HepG2 (cell line): ENCODE measurements around the gene NME8. TPM values are rescaled to one million over a fixed set of nuclear protein-coding genes. Genes with fewer than 3 reads are reported as not detected.

Experiments
- AHDC1 ChIP-seq: sonication (generic); formaldehyde crosslinking; IDR thresholded peaks from 2 replicates; pipeline ENCODE4 v1.5.1; 2020; ENCODE audit warnings: mild to moderate bottlenecking, missing genetic modification reagents, borderline replicate concordance
- DR1 ChIP-seq: sonication (generic); formaldehyde crosslinking; IDR thresholded peaks from 2 replicates; pipeline ENCODE4 v1.8.0; 2021; ENCODE audit warnings: mild to moderate bottlenecking, missing genetic modification reagents, inconsistent platforms
- FLYWCH1 ChIP-seq: sonication (generic); formaldehyde crosslinking; IDR thresholded peaks from 2 replicates; pipeline ENCODE4 v1.8.1; 2023; ENCODE audit warnings: mild to moderate bottlenecking, missing genetic modification reagents
- IKZF4 ChIP-seq: sonication (generic); formaldehyde crosslinking; IDR thresholded peaks from 2 replicates; pipeline ENCODE4 v1.5.1; 2020; ENCODE audit warnings: borderline replicate concordance, mild to moderate bottlenecking, low read depth, missing genetic modification reagents; ENCODE audit errors: not compliant biosample characterization
- KDM5B ChIP-seq: sonication (generic); formaldehyde crosslinking; IDR thresholded peaks from 2 replicates; pipeline ENCODE4 v1.4.0; 2020; ENCODE audit warnings: missing genetic modification reagents, mild to moderate bottlenecking, borderline replicate concordance
- MAZ ChIP-seq, 2 experiments: sonication (generic) in 1 of 2; formaldehyde crosslinking in 1 of 2; IDR thresholded peaks; 2 replicates each; pipeline versions ENCODE4 v1.5.0 to v1.6.1; 2012 to 2020; ENCODE audit warnings: low read depth in 2 of 2, mild to moderate bottlenecking in 2 of 2, borderline replicate concordance in 1 of 2, improper control_type of control experiment in 1 of 2, low read length in 1 of 2, missing genetic modification reagents in 1 of 2, moderate library complexity in 1 of 2
- MTA1 ChIP-seq: sonication (generic); formaldehyde crosslinking; IDR thresholded peaks from 2 replicates; pipeline ENCODE4 v1.4.0; 2020; ENCODE audit warnings: missing genetic modification reagents, mild to moderate bottlenecking, borderline replicate concordance
- NCOR1 ChIP-seq: fragments of 200-600 bp; sonication (generic); IDR thresholded peaks from 2 replicates; pipeline ENCODE4 v1.7.0; 2017; ENCODE audit warnings: antibody characterized with exemption, low read length, borderline replicate concordance
- SIN3B ChIP-seq: fragments of 150-350 bp; IDR thresholded peaks from 2 replicates; pipeline ENCODE4 v1.6.1; 2014; ENCODE audit warnings: low read length
- SP5 ChIP-seq: IDR thresholded peaks from 2 replicates; pipeline ENCODE4 v1.6.1; 2016; ENCODE audit warnings: low read depth, borderline replicate concordance
- ZBTB43 ChIP-seq: sonication (generic); formaldehyde crosslinking; conservative IDR thresholded peaks from 2 replicates; pipeline ENCODE4 v1.4.0; 2020; ENCODE audit warnings: missing genetic modification reagents
- ZEB1 ChIP-seq: IDR thresholded peaks from 2 replicates; pipeline ENCODE4 v1.6.1; 2012; ENCODE audit warnings: mild to moderate bottlenecking, low read depth, inconsistent platforms; ENCODE audit not compliant: insufficient replicate concordance
- ZNF234 ChIP-seq: sonication (generic); formaldehyde crosslinking; conservative IDR thresholded peaks from 2 replicates; pipeline ENCODE4 v1.5.1; 2020; ENCODE audit warnings: mild to moderate bottlenecking, missing genetic modification reagents
- ZNF253 ChIP-seq: sonication (generic); formaldehyde crosslinking; IDR thresholded peaks from 2 replicates; pipeline ENCODE4 v1.8.0; 2022; ENCODE audit warnings: mild to moderate bottlenecking, missing genetic modification reagents, borderline replicate concordance
- ZNF275 ChIP-seq: sonication (generic); formaldehyde crosslinking; IDR thresholded peaks from 2 replicates; pipeline ENCODE4 v1.8.0; 2022; ENCODE audit warnings: missing genetic modification reagents, mild to moderate bottlenecking, inconsistent platforms, borderline replicate concordance
- ZNF607 ChIP-seq: sonication (generic); formaldehyde crosslinking; IDR thresholded peaks from 2 replicates; pipeline ENCODE4 v1.5.1; 2020; ENCODE audit warnings: missing genetic modification reagents, mild to moderate bottlenecking, borderline replicate concordance
- ZNF616 ChIP-seq: sonication (generic); formaldehyde crosslinking; IDR thresholded peaks from 2 replicates; pipeline ENCODE4 v1.5.0; 2020; ENCODE audit warnings: low read depth, mild to moderate bottlenecking, missing genetic modification reagents
- polyA plus RNA-seq, 8 experiments: library from polyadenylated mRNA; depleted of rRNA in 3 of 8; stranded (reverse) in 7 of 8; unstranded in 1 of 8; fragments of >200 nt; fragmentation: Illumina TruSeq in 4 of 8; extraction: Trizol in 4 of 8; gene quantifications; 2 replicates each; pipeline versions ENCODE4 v1.2.1 to v1.2.3, GENCODE V29; 2011 to 2016; ENCODE audit warnings: low read depth in 4 of 8, missing spikeins in 1 of 8, mixed read lengths in 1 of 8; ENCODE audit not compliant: insufficient read depth in 1 of 8
- total RNA-seq, 5 experiments: library from RNA; depleted of rRNA; stranded (reverse); fragments of >200 nt; fragmentation: Illumina TruSeq; extraction: Trizol; gene quantifications; 2 replicates each; pipeline ENCODE4 v1.2.3, GENCODE V29; 2016; ENCODE audit warnings: low read depth in 1 of 5

Gene NME8
- total and polyA plus RNA-seq, 2 of the 13 experiments (the other 11 are each of a cell fraction or from before 2014, with no cell fraction given) = not detected

- TF ChIP-seq SP5 (peak; percentile 92), SIN3B (0 out of 2 replicates have a peak, but pooled peaks have one; percentile 52), ZNF253 (CRISPR knock-in tag) (no peak; the same call in 1 of the 2 replicates), MTA1 (CRISPR knock-in tag) (peak; percentile 98; the same call in 1 of the 2 replicates), AHDC1 (CRISPR knock-in tag) (peak; percentile 92), ZNF234 (CRISPR knock-in tag) (no peak), ZEB1 (peak; percentile 92), KDM5B (CRISPR knock-in tag) (peak; percentile 84; the same call in 1 of the 2 replicates), IKZF4 (no peak), NCOR1 (peak; percentile 99), ZNF607 (CRISPR knock-in tag) (no peak), FLYWCH1 (CRISPR knock-in tag) (no peak), MAZ (IDR thresholded peaks at IDR 0.05; ENCODE audit: borderline replicate concordance, low read depth, low read length) (peak; percentile 71; the same call in 1 of the 2 replicates), MAZ (CRISPR knock-in tag; IDR thresholded peaks at IDR 0.05; ENCODE audit: low read depth) (peak; percentile 87), ZBTB43 (peak; percentile 80), DR1 (CRISPR knock-in tag) (peak; percentile 51; the same call in 1 of the 2 replicates), ZNF275 (CRISPR knock-in tag) (peak; percentile 48; the same call in 1 of the 2 replicates), ZNF616 (CRISPR knock-in tag) (no peak)
Measured at GRCh38 chr7:37942934-37943610, 94.7 kb downstream of the NME8 start (continued).
